ENCODE measurements around the gene AGPAT3.

The AGPAT3 gene

DNA sequence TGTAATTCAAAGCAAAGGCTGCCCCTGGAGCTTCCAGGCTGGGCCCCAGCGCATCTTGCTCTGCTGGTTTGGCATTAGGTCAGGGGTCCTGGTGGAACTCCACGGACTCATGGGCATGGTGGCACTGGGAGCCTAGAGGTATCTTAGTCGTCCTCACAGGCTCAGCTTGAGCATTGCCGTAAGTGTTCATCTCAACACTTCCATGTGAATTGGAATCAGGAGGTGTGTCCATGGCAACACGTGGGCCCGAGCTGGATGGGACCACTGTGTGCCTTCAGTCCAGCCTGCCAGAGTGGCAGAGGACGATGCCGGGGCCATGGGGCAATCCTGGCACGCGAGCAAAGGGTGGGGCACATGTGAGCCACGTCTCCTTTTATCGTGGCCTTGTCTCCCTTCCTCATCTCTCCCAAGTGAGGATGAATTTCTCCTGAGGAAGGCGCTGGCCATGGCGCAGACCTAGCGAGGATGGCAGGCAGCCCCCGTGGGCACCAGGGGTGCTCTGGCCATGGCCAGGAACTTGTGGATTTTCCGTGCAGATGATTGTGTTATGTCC, 47.0 kb downstream of the AGPAT3 start:
- Histone ChIP-seq H3K27ac (ENCODE audit: low read depth, low read length) (no peak overlapping the region), H3K9me3 (ENCODE audit: insufficient read depth, low read depth, low read length) (no peaks in the 10 kb centered on the region), H3K4me3 (ENCODE audit: low read length) (no peak overlapping the region), H3K4me1 (ENCODE audit: insufficient read depth, low read length) (no peaks in the 10 kb centered on the region; the same call in 1 of the 2 replicates), H3K9ac (ENCODE audit: low read depth, low read length) (no peak overlapping the region), H3K27me3 (ENCODE audit: insufficient read depth, low read length) (no peaks in the 10 kb centered on the region), H3K36me3 (ENCODE audit: insufficient read depth, low read length) (no peaks in the 10 kb centered on the region)
- 93% methylated on average over 17 of the region's 17 CpGs for WGBS

GRCh38 chr21:43912500-43912899, 47.5 kb downstream of the AGPAT3 start:
- Histone ChIP-seq H3K9ac (ENCODE audit: low read depth, low read length) (no peak overlapping the region), H3K27me3 (ENCODE audit: insufficient read depth, low read length) (no peaks in the 10 kb centered on the region), H3K9me3 (ENCODE audit: insufficient read depth, low read depth, low read length) (no peaks in the 10 kb centered on the region), H3K27ac (ENCODE audit: low read depth, low read length) (no peak overlapping the region), H3K4me1 (ENCODE audit: insufficient read depth, low read length) (no peaks in the 10 kb centered on the region; the same call in 1 of the 2 replicates), H3K4me3 (ENCODE audit: low read length) (no peak overlapping the region), H3K36me3 (ENCODE audit: insufficient read depth, low read length) (no peaks in the 10 kb centered on the region)
- 92% methylated on average over 9 of the region's 9 CpGs for WGBS

DNA sequence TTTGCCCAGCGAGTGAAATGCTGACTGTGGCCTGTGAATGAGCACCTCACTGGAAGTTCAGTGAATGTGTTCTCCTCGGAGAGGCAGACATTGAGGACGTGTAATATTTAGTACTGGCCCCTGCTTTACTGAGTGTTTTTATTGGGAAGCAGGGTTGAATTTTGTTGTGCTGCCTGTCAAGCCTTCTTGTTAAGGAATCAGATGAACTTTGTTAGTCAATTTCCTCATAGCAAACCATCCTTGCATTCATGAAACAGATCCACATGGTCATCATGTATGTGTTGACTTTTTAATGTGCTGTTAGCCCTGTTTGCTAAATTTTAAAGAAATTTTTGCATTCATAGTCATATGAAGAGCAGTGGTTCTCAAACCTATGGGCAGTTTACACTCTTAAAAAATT, 47.9 kb downstream of the AGPAT3 start:
- Histone ChIP-seq H3K4me3 (ENCODE audit: low read length) (no peak overlapping the region), H3K27ac (ENCODE audit: low read depth, low read length) (no peak overlapping the region), H3K36me3 (ENCODE audit: insufficient read depth, low read length) (no peaks in the 10 kb centered on the region), H3K4me1 (ENCODE audit: insufficient read depth, low read length) (no peaks in the 10 kb centered on the region; the same call in 1 of the 2 replicates), H3K9ac (ENCODE audit: low read depth, low read length) (no peak overlapping the region), H3K9me3 (ENCODE audit: insufficient read depth, low read depth, low read length) (no peaks in the 10 kb centered on the region), H3K27me3 (ENCODE audit: insufficient read depth, low read length) (no peaks in the 10 kb centered on the region)
- WGBS: 95% methylated on average over 3 of the region's 3 CpGs

GRCh38 chr21:43913928-43914327, 48.9 kb downstream of the AGPAT3 start:
- no peaks in the 10 kb centered on the region for H3K27me3 ChIP-seq (ENCODE audit: insufficient read depth, low read length)
- H3K4me3 ChIP-seq (ENCODE audit: low read length): no peak overlapping the region
- H3K36me3 ChIP-seq (ENCODE audit: insufficient read depth, low read length): no peaks in the 10 kb centered on the region
- WGBS: 91% methylated on average over 6 of the region's 6 CpGs
- H3K4me1 ChIP-seq (ENCODE audit: insufficient read depth, low read length): no peaks in the 10 kb centered on the region; the same call in 1 of the 2 replicates
- no peak overlapping the region for H3K27ac ChIP-seq (ENCODE audit: low read depth, low read length)
- H3K9ac ChIP-seq (ENCODE audit: low read depth, low read length): no peak overlapping the region
- no peaks in the 10 kb centered on the region for H3K9me3 ChIP-seq (ENCODE audit: insufficient read depth, low read depth, low read length)

DNA sequence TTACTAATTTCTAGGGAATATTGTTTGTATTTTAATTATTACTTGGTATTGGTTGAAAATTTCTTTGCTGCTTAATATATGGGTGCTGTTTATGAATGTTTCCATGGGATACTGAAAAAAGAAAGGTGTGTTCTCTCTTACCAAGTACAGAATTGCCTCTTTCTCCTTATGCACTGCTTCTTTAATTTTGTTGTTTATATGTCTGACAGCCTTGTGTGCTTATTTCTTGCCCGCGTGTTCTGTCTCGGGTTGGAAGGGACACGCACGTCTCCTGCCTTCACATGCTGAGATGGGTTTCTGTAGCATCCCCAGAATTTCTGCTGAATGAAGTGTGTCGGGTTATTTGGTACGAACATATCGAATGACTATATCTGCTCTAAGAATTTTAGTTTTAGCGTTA, 51.1 kb downstream of the AGPAT3 start:
- H3K9me3 ChIP-seq (ENCODE audit: insufficient read depth, low read depth, low read length): no peaks in the 10 kb centered on the region
- no peak overlapping the region for H3K4me3 ChIP-seq (ENCODE audit: low read length)
- H3K9ac ChIP-seq (ENCODE audit: low read depth, low read length): no peak overlapping the region
- no peaks in the 10 kb centered on the region for H3K27me3 ChIP-seq (ENCODE audit: insufficient read depth, low read length)
- H3K27ac ChIP-seq (ENCODE audit: low read depth, low read length): no peak overlapping the region
- 93% methylated on average over 8 of the region's 9 CpGs for WGBS
- no peaks in the 10 kb centered on the region for H3K36me3 ChIP-seq (ENCODE audit: insufficient read depth, low read length)
- H3K4me1 ChIP-seq (ENCODE audit: insufficient read depth, low read length): peaks cover 4% of the 10 kb centered on the region

GRCh38 chr21:43916691-43917514, 51.9 kb downstream of the AGPAT3 start:
- Histone ChIP-seq H3K9ac (ENCODE audit: low read depth, low read length) (no peak overlapping the region), H3K27ac (ENCODE audit: low read depth, low read length) (no peak overlapping the region), H3K9me3 (ENCODE audit: insufficient read depth, low read depth, low read length) (no peaks in the 10 kb centered on the region), H3K4me1 (ENCODE audit: insufficient read depth, low read length) (peaks cover 10% of the 10 kb centered on the region), H3K27me3 (ENCODE audit: insufficient read depth, low read length) (no peaks in the 10 kb centered on the region), H3K4me3 (ENCODE audit: low read length) (no peak overlapping the region), H3K36me3 (ENCODE audit: insufficient read depth, low read length) (no peaks in the 10 kb centered on the region)
- 90% methylated on average over 35 of the region's 35 CpGs for WGBS

- Histone ChIP-seq H3K9ac (ENCODE audit: low read depth, low read length) (no peak overlapping the region), H3K4me3 (ENCODE audit: low read length) (no peak overlapping the region), H3K27ac (ENCODE audit: low read depth, low read length) (no peak overlapping the region), H3K36me3 (ENCODE audit: insufficient read depth, low read length) (no peaks in the 10 kb centered on the region), H3K9me3 (ENCODE audit: insufficient read depth, low read depth, low read length) (no peaks in the 10 kb centered on the region), H3K27me3 (ENCODE audit: insufficient read depth, low read length) (no peaks in the 10 kb centered on the region), H3K4me1 (ENCODE audit: insufficient read depth, low read length) (peaks cover 18% of the 10 kb centered on the region)
- WGBS: 90% methylated on average over 12 of the region's 12 CpGs
Measured at GRCh38 chr21:43917515-43918384, 52.7 kb downstream of the AGPAT3 start.

DNA sequence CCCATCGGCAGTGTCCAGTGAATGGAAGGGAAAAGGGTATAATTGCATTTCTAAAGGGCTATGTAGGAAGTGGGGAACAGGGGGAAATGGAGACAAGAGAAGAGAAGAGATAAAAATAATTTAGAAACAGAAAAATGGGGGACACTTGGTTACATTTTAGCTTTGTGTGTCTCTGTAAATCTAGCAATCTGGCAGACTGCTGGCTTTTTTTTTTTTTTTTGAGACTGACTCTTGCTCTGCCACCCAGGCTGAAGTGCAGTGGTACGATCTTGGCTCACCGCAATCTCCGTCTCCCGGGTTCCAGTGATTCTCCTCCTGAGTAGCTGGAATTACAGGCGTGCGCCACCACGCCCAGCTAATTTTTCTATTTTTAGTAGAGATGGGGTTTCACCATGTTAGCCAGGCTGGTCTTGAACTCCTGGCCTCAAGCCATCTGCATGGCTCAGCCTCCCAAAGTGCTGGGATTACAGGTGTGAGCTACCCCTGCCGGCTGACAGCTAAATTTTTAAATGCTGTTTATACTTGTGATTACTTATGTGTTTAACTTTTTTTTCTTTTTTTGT, 53.4 kb downstream of the AGPAT3 start:
- no peaks in the 10 kb centered on the region for H3K9me3 ChIP-seq (ENCODE audit: insufficient read depth, low read depth, low read length)
- peaks cover 18% of the 10 kb centered on the region for H3K4me1 ChIP-seq (ENCODE audit: insufficient read depth, low read length)
- no peak overlapping the region for H3K9ac ChIP-seq (ENCODE audit: low read depth, low read length)
- H3K27me3 ChIP-seq (ENCODE audit: insufficient read depth, low read length): no peaks in the 10 kb centered on the region
- H3K27ac ChIP-seq (ENCODE audit: low read depth, low read length): no peak overlapping the region
- H3K4me3 ChIP-seq (ENCODE audit: low read length): no peak overlapping the region
- no peaks in the 10 kb centered on the region for H3K36me3 ChIP-seq (ENCODE audit: insufficient read depth, low read length)
- WGBS: 96% methylated on average over 9 of the region's 9 CpGs

- 94% methylated on average over 7 of the region's 7 CpGs for WGBS
- no peak overlapping the region for H3K9ac ChIP-seq (ENCODE audit: low read depth, low read length)
- H3K36me3 ChIP-seq (ENCODE audit: insufficient read depth, low read length): no peaks in the 10 kb centered on the region
Measured at GRCh38 chr21:43919283-43919682, 54.3 kb downstream of the AGPAT3 start.

GRCh38 chr21:43919871-43920801, 55.1 kb downstream of the AGPAT3 start:
- no peaks in the 10 kb centered on the region for H3K9me3 ChIP-seq (ENCODE audit: insufficient read depth, low read depth, low read length)
- no peaks in the 10 kb centered on the region for H3K36me3 ChIP-seq (ENCODE audit: insufficient read depth, low read length)
- peaks cover 23% of the 10 kb centered on the region for H3K4me1 ChIP-seq (ENCODE audit: insufficient read depth, low read length)
- no peak overlapping the region for H3K27ac ChIP-seq (ENCODE audit: low read depth, low read length)
- WGBS: 63% methylated on average over 25 of the region's 25 CpGs
- H3K9ac ChIP-seq (ENCODE audit: low read depth, low read length): no peak overlapping the region
- no peaks in the 10 kb centered on the region for H3K27me3 ChIP-seq (ENCODE audit: insufficient read depth, low read length)
- H3K4me3 ChIP-seq (ENCODE audit: low read length): no peak overlapping the region

More at GRCh38 chr21:43919283-43919682, 54.3 kb downstream of the AGPAT3 start:
- Histone ChIP-seq H3K27ac (ENCODE audit: low read depth, low read length) (no peak overlapping the region), H3K4me3 (ENCODE audit: low read length) (no peak overlapping the region), H3K4me1 (ENCODE audit: insufficient read depth, low read length) (peaks cover 18% of the 10 kb centered on the region), H3K27me3 (ENCODE audit: insufficient read depth, low read length) (no peaks in the 10 kb centered on the region), H3K9me3 (ENCODE audit: insufficient read depth, low read depth, low read length) (no peaks in the 10 kb centered on the region)

Measured in HUES64 (cell line).